ENCODE results near the gene RFTN1.

RFTN1 gene

GRCh38 chr3:16298891-16299290 is 214.6 kb downstream of the RFTN1 start:
- no peak for TF ChIP-seq CTCF (IDR thresholded peaks at IDR 0.05; ENCODE audit: extremely low read depth, missing control alignments)
- no peak for DNase-seq (ENCODE audit: low spot score)

DNA sequence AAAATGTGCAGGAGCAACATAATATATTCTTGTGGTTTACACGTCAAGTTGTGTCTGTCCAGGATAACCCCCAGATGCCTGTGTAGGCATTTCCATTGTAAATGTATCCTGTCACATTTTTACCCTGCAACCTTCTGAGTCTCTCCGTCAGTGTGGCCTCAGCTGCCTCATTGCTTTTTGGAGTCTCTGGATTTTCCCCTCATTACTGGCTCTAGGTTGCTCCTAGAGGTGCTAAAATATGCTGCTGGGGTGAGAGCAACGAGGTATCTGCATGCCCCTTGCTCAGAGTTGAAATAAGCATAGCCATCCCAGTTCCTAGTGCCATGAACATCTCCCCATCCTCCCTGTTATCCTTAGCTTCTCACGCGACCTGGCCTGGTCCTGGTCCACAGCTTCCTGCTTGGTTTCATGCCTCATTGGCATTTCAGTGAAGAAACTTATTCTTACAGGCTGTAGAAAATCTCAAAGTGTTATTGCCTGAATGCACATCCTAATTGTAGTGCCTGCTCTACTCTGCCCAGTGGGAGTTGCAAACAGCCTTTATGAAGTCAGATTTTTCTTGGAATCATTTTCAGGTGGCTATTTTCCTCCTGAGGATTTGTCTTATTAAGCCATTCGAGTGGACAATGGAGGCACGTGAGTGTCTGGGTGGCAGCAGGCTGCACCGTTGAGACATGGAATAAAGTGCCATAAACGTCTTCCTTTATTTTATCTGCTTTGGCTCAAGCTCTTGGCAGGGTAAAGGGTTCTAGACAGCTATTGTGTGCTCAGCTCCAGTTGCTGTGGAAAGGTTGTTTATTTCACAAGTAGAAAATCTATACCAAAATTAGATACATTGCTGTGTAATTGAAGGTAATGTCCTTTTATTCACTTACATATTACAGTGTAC is 215.3 kb downstream of the RFTN1 start:
- no peak for DNase-seq (ENCODE audit: low spot score)
- TF ChIP-seq CTCF (IDR thresholded peaks at IDR 0.05; ENCODE audit: extremely low read depth, missing control alignments): no peak

- no peak for DNase-seq (ENCODE audit: low spot score)
- no peak for TF ChIP-seq CTCF (IDR thresholded peaks at IDR 0.05; ENCODE audit: extremely low read depth, missing control alignments)
Observed at GRCh38 chr3:16295298-16295890, 218.1 kb downstream of the RFTN1 start.

DNA sequence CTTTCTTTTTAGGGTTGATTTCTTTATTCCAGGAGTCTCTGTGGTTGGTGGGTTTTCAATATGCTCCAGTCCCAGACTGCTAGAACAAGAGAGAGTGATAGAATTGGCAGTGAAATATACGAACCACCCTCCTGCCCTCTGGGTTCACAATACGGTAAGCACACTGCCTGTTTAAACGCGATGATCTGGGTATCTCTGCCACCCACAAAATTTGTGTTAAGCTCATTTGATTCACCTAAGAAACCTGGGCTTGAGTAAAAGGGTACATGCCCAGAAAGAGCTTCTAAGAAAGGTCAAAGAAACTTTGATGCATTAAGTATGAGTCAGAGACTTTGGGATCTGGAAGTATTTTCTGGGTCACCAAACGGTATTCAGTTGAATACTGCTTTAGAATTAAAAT is 218.7 kb downstream of the RFTN1 start:
- DNase-seq (ENCODE audit: low spot score): no peak

DNA sequence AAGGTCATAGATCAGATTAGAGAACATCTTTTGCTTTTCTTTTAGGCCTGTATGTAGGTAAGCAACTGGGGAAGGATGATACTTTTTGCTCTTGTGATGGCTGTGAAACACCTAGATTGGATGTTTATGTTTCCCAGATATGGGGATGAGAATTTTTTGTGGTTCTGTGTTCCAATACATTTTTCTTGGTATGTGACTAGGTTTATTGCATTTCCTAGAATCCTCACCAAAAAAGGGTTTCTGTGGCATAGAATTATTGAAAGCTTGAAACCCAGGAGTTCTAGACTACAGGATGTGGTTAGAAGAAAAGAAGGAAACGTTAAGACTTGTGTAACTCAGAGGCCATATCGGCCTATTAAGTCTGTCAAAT is 222.7 kb downstream of the RFTN1 start:
- DNase-seq (ENCODE audit: low spot score): no peak
- no peak for TF ChIP-seq CTCF (IDR thresholded peaks at IDR 0.05; ENCODE audit: extremely low read depth, missing control alignments)

More for the DNA sequence above, 218.7 kb downstream of the RFTN1 start:
- TF ChIP-seq CTCF (IDR thresholded peaks at IDR 0.05; ENCODE audit: extremely low read depth, missing control alignments): no peak

GRCh38 chr3:16290007-16290826 is 223.3 kb downstream of the RFTN1 start:
- DNase-seq (ENCODE audit: low spot score): peak; percentile 27
- TF ChIP-seq CTCF (IDR thresholded peaks at IDR 0.05; ENCODE audit: extremely low read depth, missing control alignments): peak; percentile 72

Measured in GM20000 (cell line).